H9 (cell line): Measurements from ENCODE around the gene LRSAM1. TPM values are rescaled to one million over a fixed set of nuclear protein-coding genes. Genes with fewer than 3 reads are reported as not detected.

Source experiments
- DNase-seq: peaks from one replicate; pipeline ENCODE4 v3.0.0-alpha.2; 2017
- H2AFZ ChIP-seq: one replicate; pipeline ENCODE4 v1.6.1; 2013; ENCODE audit warnings: mild to moderate bottlenecking, low read length, control low read depth, moderate library complexity
- H2AK5ac ChIP-seq: 2 replicates; pipeline ENCODE4 v1.6.1; 2013; ENCODE audit warnings: low read length, control low read depth, mixed read lengths; ENCODE audit not compliant: insufficient read length
- H2BK120ac ChIP-seq: one replicate; pipeline ENCODE4 v1.6.1; 2013; ENCODE audit warnings: low read depth, mild to moderate bottlenecking, low read length, control low read depth, inconsistent platforms; ENCODE audit not compliant: poor library complexity, severe bottlenecking
- H2BK12ac ChIP-seq: 2 replicates; pipeline ENCODE4 v1.6.1; 2013; ENCODE audit warnings: low read length, control low read depth, mixed read lengths, low read depth; ENCODE audit not compliant: insufficient read length
- H2BK15ac ChIP-seq: 2 replicates; pipeline ENCODE4 v1.6.1; 2013; ENCODE audit warnings: low read depth, low read length, control low read depth
- H2BK20ac ChIP-seq: one replicate; pipeline ENCODE4 v1.6.1; 2013; ENCODE audit warnings: low read depth, mild to moderate bottlenecking, low read length, control low read depth, inconsistent platforms; ENCODE audit not compliant: poor library complexity, severe bottlenecking
- H2BK5ac ChIP-seq: 2 replicates; pipeline ENCODE4 v1.6.1; 2013; ENCODE audit warnings: low read length, control low read depth, mixed read lengths; ENCODE audit not compliant: insufficient read length
- H3K14ac ChIP-seq: 2 replicates; pipeline ENCODE4 v1.6.1; 2013; ENCODE audit warnings: low read length, control low read depth; ENCODE audit not compliant: insufficient read depth
- H3K18ac ChIP-seq: 2 replicates; pipeline ENCODE4 v1.6.1; 2013; ENCODE audit warnings: low read depth, mild to moderate bottlenecking, mixed read lengths, low read length, control low read depth; ENCODE audit not compliant: insufficient read length
- H3K23ac ChIP-seq: 2 replicates; pipeline ENCODE4 v1.6.1; 2013; ENCODE audit warnings: low read length, control low read depth, mixed read lengths, low read depth; ENCODE audit not compliant: insufficient read length
- H3K23me2 ChIP-seq: 2 replicates; pipeline ENCODE4 v1.6.1; 2013; ENCODE audit warnings: low read depth, mild to moderate bottlenecking, mixed read lengths, low read length, control low read depth; ENCODE audit not compliant: insufficient read length, poor library complexity, severe bottlenecking
- H3K27ac ChIP-seq: 2 replicates; pipeline ENCODE4 v1.5.1; 2013; ENCODE audit warnings: low read length, control low read depth, mixed read lengths, low read depth; ENCODE audit not compliant: insufficient read length
- H3K27me3 ChIP-seq: 2 replicates; pipeline ENCODE4 v1.6.1; 2013; ENCODE audit warnings: low read length, control low read depth, inconsistent platforms; ENCODE audit not compliant: insufficient read depth
- H3K4ac ChIP-seq: 2 replicates; pipeline ENCODE4 v1.6.1; 2013; ENCODE audit warnings: low read depth, mild to moderate bottlenecking, control low read depth, inconsistent platforms, low read length, moderate library complexity
- H3K4me1 ChIP-seq: 2 replicates; pipeline ENCODE4 v1.6.1; 2013; ENCODE audit warnings: low read length, control low read depth, inconsistent platforms; ENCODE audit not compliant: insufficient read depth
- H3K4me2 ChIP-seq: 2 replicates; pipeline ENCODE4 v1.6.1; 2013; ENCODE audit warnings: low read length, control low read depth, mixed read lengths; ENCODE audit not compliant: insufficient read length, insufficient read depth
- H3K56ac ChIP-seq: 2 replicates; pipeline ENCODE4 v1.6.1; 2013; ENCODE audit warnings: low read depth, mild to moderate bottlenecking, mixed read lengths, low read length, control low read depth; ENCODE audit not compliant: insufficient read length
- H3K79me1 ChIP-seq: 2 replicates; pipeline ENCODE4 v1.6.1; 2013; ENCODE audit warnings: low read depth, mild to moderate bottlenecking, moderate library complexity, low read length, control low read depth, inconsistent platforms; ENCODE audit not compliant: insufficient read depth, poor library complexity, severe bottlenecking
- H3K79me2 ChIP-seq: 2 replicates; pipeline ENCODE4 v1.6.1; 2013; ENCODE audit warnings: low read length, control low read depth, inconsistent platforms; ENCODE audit not compliant: insufficient read depth
- H3K9ac ChIP-seq: 2 replicates; pipeline ENCODE4 v1.6.1; 2013; ENCODE audit warnings: low read length, control low read depth, mixed read lengths; ENCODE audit not compliant: insufficient read length; ENCODE audit errors: extremely low read depth
- H3K9me3 ChIP-seq: one replicate; pipeline ENCODE4 v1.6.1; 2013; ENCODE audit warnings: low read depth, low read length, inconsistent platforms; ENCODE audit not compliant: control insufficient read depth
- H3T11ph ChIP-seq: one replicate; pipeline ENCODE4 v1.6.1; 2013; ENCODE audit warnings: mild to moderate bottlenecking, low read length, control low read depth, inconsistent platforms
- H4K20me1 ChIP-seq: one replicate; pipeline ENCODE4 v1.6.1; 2013; ENCODE audit not compliant: control insufficient read depth, insufficient read length, insufficient read depth
- H4K5ac ChIP-seq: 2 replicates; pipeline ENCODE4 v1.6.1; 2013; ENCODE audit warnings: low read depth, mild to moderate bottlenecking, mixed read lengths, low read length, control low read depth; ENCODE audit not compliant: insufficient read length
- H4K8ac ChIP-seq: replicated peaks from 2 replicates; pipeline ENCODE4 v1.6.1; 2013; ENCODE audit warnings: low read length, control low read depth, mixed read lengths, low read depth; ENCODE audit not compliant: insufficient read length
- H4K91ac ChIP-seq: 2 replicates; pipeline ENCODE4 v1.6.1; 2013; ENCODE audit warnings: low read depth, mild to moderate bottlenecking, moderate library complexity, mixed read lengths, low read length, control low read depth; ENCODE audit not compliant: insufficient read length
- H3K27ac Mint-ChIP-seq, 3 experiments: 2 replicates in 2 of 3; 3 replicates in 1 of 3; pipeline ENCODE4 v1.8.0; 2020 to 2021; ENCODE audit warnings: mixed read lengths in 3 of 3, mild to moderate bottlenecking in 1 of 3, moderate library complexity in 1 of 3
- H3K27me3 Mint-ChIP-seq: 2 replicates; pipeline ENCODE4 v1.8.0; 2021; ENCODE audit warnings: low read depth, mild to moderate bottlenecking, moderate library complexity, mixed read lengths
- H3K36me3 Mint-ChIP-seq, 3 experiments: 2 replicates in 2 of 3; 3 replicates in 1 of 3; pipeline ENCODE4 v1.8.0; 2020 to 2021; ENCODE audit warnings: low read depth in 3 of 3, mixed read lengths in 3 of 3; ENCODE audit not compliant: insufficient read depth in 1 of 3
- H3K4me1 Mint-ChIP-seq, 2 experiments: 2 replicates each; pipeline ENCODE4 v1.8.0; 2020; ENCODE audit warnings: mixed read lengths in 2 of 2
- H3K4me3 Mint-ChIP-seq, 2 experiments: 2 replicates in 1 of 2; 3 replicates in 1 of 2; pipeline ENCODE4 v1.8.0; 2020 to 2021; ENCODE audit warnings: mild to moderate bottlenecking in 2 of 2, mixed read lengths in 2 of 2, moderate library complexity in 1 of 2
- H3K9me3 Mint-ChIP-seq, 2 experiments: 2 replicates in 1 of 2; 3 replicates in 1 of 2; pipeline ENCODE4 v1.8.0; 2020; ENCODE audit warnings: mild to moderate bottlenecking in 2 of 2, mixed read lengths in 2 of 2, moderate library complexity in 1 of 2
- WGBS: extraction: QIAGEN DNeasy Blood & Tissue Kit; methylation state at CpG from one replicate; pipeline ENCODE4 v1.1.7; 2013; ENCODE audit warnings: missing lambda C conversion rate, low lambda C conversion rate, mixed read lengths; ENCODE audit not compliant: insufficient read length; ENCODE audit errors: extremely low coverage; 5-methylcytosine and 5-hydroxymethylcytosine counted together
- total RNA-seq: library from RNA; stranded (reverse); gene quantifications from 2 replicates; pipeline ENCODE4 v1.2.1, GENCODE V29; 2021
- TF ChIP-seq, protein P1 (sequence below): fragments of 200-600 bp; sonication (generic); conservative IDR thresholded peaks from 3 replicates; pipeline ENCODE4 v1.8.0; 2021; ENCODE audit warnings: antibody characterized with exemption, mild to moderate bottlenecking

Gene LRSAM1
- total RNA-seq, 1 experiment from 2014 or later = 16.2 TPM

DNA sequence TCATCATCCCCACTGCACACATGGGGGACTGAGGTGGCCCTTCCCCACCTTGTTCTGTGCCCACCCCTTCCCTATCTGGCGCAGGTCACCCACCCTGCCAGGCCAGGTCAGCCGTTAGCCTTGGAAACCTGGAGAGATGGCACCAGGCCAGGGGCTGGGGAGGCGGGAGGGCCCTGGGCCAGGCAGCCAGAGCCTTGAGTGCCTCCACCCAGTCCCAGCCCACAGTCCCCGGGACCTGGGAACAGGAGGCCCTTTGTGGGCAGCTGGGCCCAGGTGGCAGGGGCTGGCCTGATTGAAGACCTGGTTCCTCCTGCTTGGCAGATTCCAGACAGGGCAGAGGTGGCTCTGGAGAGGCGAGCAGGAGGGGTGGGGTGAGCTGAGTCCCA is 70.6 kb downstream of the LRSAM1 start:
- Histone ChIP-seq H3K23me2 (no peaks in the 10 kb centered on the region), H2BK5ac (no peak overlapping the region), H3K27ac (peak overlapping the region; percentile 49), H3K27me3 (no peaks in the 10 kb centered on the region), H3K79me2 (no peaks in the 10 kb centered on the region), H3T11ph (no peak overlapping the region), H3K79me1 (no peaks in the 10 kb centered on the region), H2BK20ac (no peak overlapping the region), H2BK15ac (no peak overlapping the region), H2AK5ac (no peak overlapping the region), H2BK120ac (no peak overlapping the region), H2AFZ (no peak overlapping the region), H3K4me1 (peaks cover 2% of the 10 kb centered on the region; the same call in 1 of the 2 replicates), H3K23ac (no peak overlapping the region), H3K4ac (no peak overlapping the region; the same call in 1 of the 2 replicates), H4K20me1 (no peaks in the 10 kb centered on the region), H3K9ac (no peak overlapping the region), H3K18ac (peak overlapping the region; percentile 7), H4K5ac (no peak overlapping the region), H3K4me2 (no peak overlapping the region), H4K8ac (no peak overlapping the region), H2BK12ac (peak overlapping the region; percentile 89), H4K91ac (peak overlapping the region; percentile 54), H3K9me3 (peaks cover 20% of the 10 kb centered on the region), H3K14ac (peak overlapping the region; percentile 77; the same call in 1 of the 2 replicates), H3K56ac (no peak overlapping the region)
- Mint-ChIP-seq H3K36me3 (peaks cover 54 to 69% (median 55%) of the 10 kb centered on the region in 3 experiments), H3K4me1 (peaks cover 10 to 11% of the 10 kb centered on the region in 2 experiments), H3K27ac (peak overlapping the region; percentile 88 to 97 (median 90); a peak in 5 of 7 replicates), H3K9me3 (peaks cover 37 to 39% of the 10 kb centered on the region in 2 experiments), H3K4me3 (peak overlapping the region in 1 of 2 experiments; percentile 18; a peak in 1 of 5 replicates), H3K27me3 (peaks cover 1% of the 10 kb centered on the region; the same call in 1 of the 2 replicates)
- no CpG with 5 or more reads among the region's 5 CpGs for WGBS
- TF ChIP-seq, protein P1, sequence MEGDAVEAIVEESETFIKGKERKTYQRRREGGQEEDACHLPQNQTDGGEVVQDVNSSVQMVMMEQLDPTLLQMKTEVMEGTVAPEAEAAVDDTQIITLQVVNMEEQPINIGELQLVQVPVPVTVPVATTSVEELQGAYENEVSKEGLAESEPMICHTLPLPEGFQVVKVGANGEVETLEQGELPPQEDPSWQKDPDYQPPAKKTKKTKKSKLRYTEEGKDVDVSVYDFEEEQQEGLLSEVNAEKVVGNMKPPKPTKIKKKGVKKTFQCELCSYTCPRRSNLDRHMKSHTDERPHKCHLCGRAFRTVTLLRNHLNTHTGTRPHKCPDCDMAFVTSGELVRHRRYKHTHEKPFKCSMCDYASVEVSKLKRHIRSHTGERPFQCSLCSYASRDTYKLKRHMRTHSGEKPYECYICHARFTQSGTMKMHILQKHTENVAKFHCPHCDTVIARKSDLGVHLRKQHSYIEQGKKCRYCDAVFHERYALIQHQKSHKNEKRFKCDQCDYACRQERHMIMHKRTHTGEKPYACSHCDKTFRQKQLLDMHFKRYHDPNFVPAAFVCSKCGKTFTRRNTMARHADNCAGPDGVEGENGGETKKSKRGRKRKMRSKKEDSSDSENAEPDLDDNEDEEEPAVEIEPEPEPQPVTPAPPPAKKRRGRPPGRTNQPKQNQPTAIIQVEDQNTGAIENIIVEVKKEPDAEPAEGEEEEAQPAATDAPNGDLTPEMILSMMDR = no peak
- no peak for DNase-seq
